Brain microvascular endothelial cell (primary cell): Measurements from ENCODE around the gene TERB1.

Source experiments
- DNase-seq: peaks from one replicate; pipeline ENCODE4 v3.0.0-alpha.2; 2020
- H3K27ac ChIP-seq: fragments of 250-450 bp; sonication (Bioruptor Pico); 2 replicates; pipeline ENCODE4 v1.5.1; 2020; ENCODE audit warnings: mild to moderate bottlenecking, moderate library complexity
- H3K27me3 ChIP-seq: fragments of 250-450 bp; sonication (Bioruptor Pico); replicated peaks from 2 replicates; pipeline ENCODE4 v1.5.1; 2020; ENCODE audit warnings: mild to moderate bottlenecking
- H3K36me3 ChIP-seq: fragments of 250-450 bp; sonication (Bioruptor Pico); replicated peaks from 2 replicates; pipeline ENCODE4 v1.5.1; 2020; ENCODE audit warnings: mild to moderate bottlenecking
- H3K4me3 ChIP-seq: 2 replicates; pipeline ENCODE4 v1.5.1; 2011; ENCODE audit warnings: low read depth, mild to moderate bottlenecking, control low read depth, low read length, moderate library complexity
- in situ Hi-C: cut with HindIII; loops from 2 replicates; pipeline ENCODE4 v1.10.0; 2017; ENCODE audit warnings: low sequenced_read_pairs, low pct_ligation_motif_present
- TF ChIP-seq, protein P1 (sequence below): IDR thresholded peaks from 2 replicates; pipeline ENCODE4 v1.5.1; 2011; ENCODE audit warnings: low read depth, mild to moderate bottlenecking, moderate library complexity, low read length, control low read depth, inconsistent platforms; ENCODE audit errors: missing control alignments

TERB1 gene

DNA sequence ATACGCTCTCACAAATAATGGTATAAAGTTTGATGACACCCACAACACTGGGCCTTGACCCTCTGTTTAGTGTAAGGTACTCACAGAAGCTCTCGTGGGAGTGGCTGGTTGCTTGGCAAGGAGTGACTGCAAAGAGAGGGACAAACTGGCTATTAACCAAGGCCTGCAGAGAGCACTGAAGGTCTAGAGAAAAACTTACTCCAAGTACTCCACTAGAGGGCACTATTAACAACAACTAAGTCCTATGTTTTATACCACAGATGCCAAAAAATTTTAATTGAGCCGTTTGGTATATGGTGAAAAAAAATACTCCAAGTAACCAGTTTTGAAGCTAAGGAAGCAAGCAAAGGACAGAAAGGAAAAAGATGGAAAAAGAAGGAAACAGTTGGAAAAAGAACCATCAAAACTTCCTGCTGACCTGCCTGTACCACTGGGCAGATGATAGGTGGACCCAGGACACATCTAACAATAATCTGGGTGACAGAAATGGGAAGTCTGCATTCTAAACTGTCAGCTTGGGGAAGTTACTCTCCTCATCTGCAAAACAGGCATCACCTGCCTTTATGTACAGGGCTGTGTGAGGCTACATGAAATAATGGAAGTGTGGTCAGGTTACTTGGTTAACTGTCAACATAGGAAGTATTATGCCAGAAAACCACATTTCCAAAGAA, 73.1 kb downstream of the TERB1 start:
- no peak overlapping the region for H3K4me3 ChIP-seq
- DNase-seq: no peak
- H3K36me3 ChIP-seq: peaks cover 92% of the 10 kb centered on the region
- TF ChIP-seq, protein P1, sequence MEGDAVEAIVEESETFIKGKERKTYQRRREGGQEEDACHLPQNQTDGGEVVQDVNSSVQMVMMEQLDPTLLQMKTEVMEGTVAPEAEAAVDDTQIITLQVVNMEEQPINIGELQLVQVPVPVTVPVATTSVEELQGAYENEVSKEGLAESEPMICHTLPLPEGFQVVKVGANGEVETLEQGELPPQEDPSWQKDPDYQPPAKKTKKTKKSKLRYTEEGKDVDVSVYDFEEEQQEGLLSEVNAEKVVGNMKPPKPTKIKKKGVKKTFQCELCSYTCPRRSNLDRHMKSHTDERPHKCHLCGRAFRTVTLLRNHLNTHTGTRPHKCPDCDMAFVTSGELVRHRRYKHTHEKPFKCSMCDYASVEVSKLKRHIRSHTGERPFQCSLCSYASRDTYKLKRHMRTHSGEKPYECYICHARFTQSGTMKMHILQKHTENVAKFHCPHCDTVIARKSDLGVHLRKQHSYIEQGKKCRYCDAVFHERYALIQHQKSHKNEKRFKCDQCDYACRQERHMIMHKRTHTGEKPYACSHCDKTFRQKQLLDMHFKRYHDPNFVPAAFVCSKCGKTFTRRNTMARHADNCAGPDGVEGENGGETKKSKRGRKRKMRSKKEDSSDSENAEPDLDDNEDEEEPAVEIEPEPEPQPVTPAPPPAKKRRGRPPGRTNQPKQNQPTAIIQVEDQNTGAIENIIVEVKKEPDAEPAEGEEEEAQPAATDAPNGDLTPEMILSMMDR: peak; percentile 57
- H3K27ac ChIP-seq: no peak overlapping the region
- in situ Hi-C loops: no loop called here
- H3K27me3 ChIP-seq: no peaks in the 10 kb centered on the region

GRCh38 chr16:66720766-66721165, 80.6 kb downstream of the TERB1 start:
- H3K27ac ChIP-seq: no peak overlapping the region
- H3K36me3 ChIP-seq: peaks cover 53% of the 10 kb centered on the region
- no peak overlapping the region for H3K4me3 ChIP-seq
- in situ Hi-C loops: no loop called here
- no peaks in the 10 kb centered on the region for H3K27me3 ChIP-seq
- TF ChIP-seq, protein P1: no peak
- DNase-seq: no peak

GRCh38 chr16:66719246-66719645, 82.1 kb downstream of the TERB1 start:
- in situ Hi-C loops: no loop called here
- TF ChIP-seq, protein P1: no peak
- H3K27me3 ChIP-seq: no peaks in the 10 kb centered on the region
- no peak overlapping the region for H3K27ac ChIP-seq
- H3K4me3 ChIP-seq: no peak overlapping the region
- DNase-seq: no peak
- H3K36me3 ChIP-seq: peaks cover 38% of the 10 kb centered on the region

DNA sequence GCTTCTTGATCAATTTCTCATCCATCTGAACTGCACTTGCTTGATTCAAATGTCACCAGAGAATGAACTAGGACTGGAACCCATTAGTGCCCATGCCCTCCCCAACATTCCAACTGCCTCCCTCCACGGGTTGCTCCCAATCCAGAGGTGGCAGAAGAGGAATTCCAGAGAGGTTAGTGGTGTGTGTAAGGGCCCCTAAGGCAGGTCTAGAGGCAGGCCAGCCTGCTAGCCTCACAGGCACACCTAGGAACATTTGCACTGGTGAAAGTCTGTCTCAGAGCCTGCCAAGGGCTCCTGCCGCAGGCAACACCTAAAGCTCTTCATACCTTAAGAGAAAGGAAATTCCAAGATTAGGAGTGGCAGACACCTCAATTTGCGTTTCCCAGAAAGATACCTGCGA, 83.6 kb downstream of the TERB1 start:
- Histone ChIP-seq H3K36me3 (peaks cover 24% of the 10 kb centered on the region), H3K27me3 (no peaks in the 10 kb centered on the region), H3K27ac (no peak overlapping the region), H3K4me3 (no peak overlapping the region)
- in situ Hi-C loops: no loop called here
- DNase-seq: no peak
- TF ChIP-seq, protein P1: no peak

GRCh38 chr16:66717112-66717675, 84.2 kb downstream of the TERB1 start:
- DNase-seq: peak; percentile 52
- peaks cover 18% of the 10 kb centered on the region for H3K36me3 ChIP-seq
- no peaks in the 10 kb centered on the region for H3K27me3 ChIP-seq
- in situ Hi-C loops: no loop called here
- TF ChIP-seq, protein P1: peak; percentile 89
- no peak overlapping the region for H3K27ac ChIP-seq
- H3K4me3 ChIP-seq: no peak overlapping the region
